Measurements from ENCODE around the gene ELMO1.
A peak's percentile ranks its signal among the peaks of the same experiment; 100 is the strongest.

The ELMO1 gene

GRCh38 chr7:37208528-37208927, 240.1 kb downstream of the ELMO1 start:
- Mint-ChIP-seq H3K27me3 (no peaks in the 10 kb centered on the region), H3K27ac (peak overlapping the region; percentile 55), H3K4me1 (peaks cover 35% of the 10 kb centered on the region), H3K4me3 (no peak overlapping the region), H3K9me3 (no peaks in the 10 kb centered on the region), H3K36me3 (peaks cover 66% of the 10 kb centered on the region)
- peak; percentile 73 for ATAC-seq

DNA sequence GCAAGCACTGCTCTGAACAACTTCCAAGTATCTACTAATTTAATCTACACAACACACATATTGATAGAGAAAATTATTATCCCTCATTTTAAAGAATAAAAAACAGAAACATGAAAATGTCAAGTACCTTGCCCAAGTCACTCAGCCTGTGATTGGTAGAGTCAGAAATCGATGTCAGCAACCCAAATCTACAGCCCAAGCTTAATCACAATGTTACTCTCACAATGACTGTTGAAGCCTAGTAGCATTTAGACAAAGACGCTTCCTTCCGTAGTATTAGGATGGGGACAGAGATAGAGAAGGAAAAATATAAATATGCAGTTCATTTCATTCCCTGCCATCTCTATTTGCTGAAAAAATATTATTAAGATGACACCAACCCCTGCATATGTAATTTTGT, 242.5 kb downstream of the ELMO1 start:
- Mint-ChIP-seq H3K27me3 (no peaks in the 10 kb centered on the region), H3K27ac (peak overlapping the region; percentile 55), H3K36me3 (peaks cover 55% of the 10 kb centered on the region), H3K4me3 (no peak overlapping the region), H3K9me3 (no peaks in the 10 kb centered on the region), H3K4me1 (peaks cover 25% of the 10 kb centered on the region)
- no peak for ATAC-seq

GRCh38 chr7:37205451-37205850, 243.2 kb downstream of the ELMO1 start:
- no peak for ATAC-seq
- no peak overlapping the region for H3K4me3 Mint-ChIP-seq
- H3K36me3 Mint-ChIP-seq: peaks cover 52% of the 10 kb centered on the region
- peak overlapping the region; percentile 55 for H3K27ac Mint-ChIP-seq
- H3K9me3 Mint-ChIP-seq: no peaks in the 10 kb centered on the region
- no peaks in the 10 kb centered on the region for H3K27me3 Mint-ChIP-seq
- H3K4me1 Mint-ChIP-seq: peaks cover 33% of the 10 kb centered on the region

GRCh38 chr7:37201876-37202198, 246.8 kb downstream of the ELMO1 start:
- no peak overlapping the region for H3K4me3 Mint-ChIP-seq
- peaks cover 55% of the 10 kb centered on the region for H3K36me3 Mint-ChIP-seq
- H3K27me3 Mint-ChIP-seq: no peaks in the 10 kb centered on the region
- H3K27ac Mint-ChIP-seq: no peak overlapping the region
- no peak for ATAC-seq
- peaks cover 31% of the 10 kb centered on the region for H3K4me1 Mint-ChIP-seq
- no peaks in the 10 kb centered on the region for H3K9me3 Mint-ChIP-seq

- peaks cover 31% of the 10 kb centered on the region for H3K4me1 Mint-ChIP-seq
- H3K36me3 Mint-ChIP-seq: peaks cover 53% of the 10 kb centered on the region
- peak; percentile 66 for ATAC-seq
- no peaks in the 10 kb centered on the region for H3K9me3 Mint-ChIP-seq
- no peak overlapping the region for H3K4me3 Mint-ChIP-seq
- no peaks in the 10 kb centered on the region for H3K27me3 Mint-ChIP-seq
- no peak overlapping the region for H3K27ac Mint-ChIP-seq
Measured at GRCh38 chr7:37201003-37201875, 247.4 kb downstream of the ELMO1 start.

DNA sequence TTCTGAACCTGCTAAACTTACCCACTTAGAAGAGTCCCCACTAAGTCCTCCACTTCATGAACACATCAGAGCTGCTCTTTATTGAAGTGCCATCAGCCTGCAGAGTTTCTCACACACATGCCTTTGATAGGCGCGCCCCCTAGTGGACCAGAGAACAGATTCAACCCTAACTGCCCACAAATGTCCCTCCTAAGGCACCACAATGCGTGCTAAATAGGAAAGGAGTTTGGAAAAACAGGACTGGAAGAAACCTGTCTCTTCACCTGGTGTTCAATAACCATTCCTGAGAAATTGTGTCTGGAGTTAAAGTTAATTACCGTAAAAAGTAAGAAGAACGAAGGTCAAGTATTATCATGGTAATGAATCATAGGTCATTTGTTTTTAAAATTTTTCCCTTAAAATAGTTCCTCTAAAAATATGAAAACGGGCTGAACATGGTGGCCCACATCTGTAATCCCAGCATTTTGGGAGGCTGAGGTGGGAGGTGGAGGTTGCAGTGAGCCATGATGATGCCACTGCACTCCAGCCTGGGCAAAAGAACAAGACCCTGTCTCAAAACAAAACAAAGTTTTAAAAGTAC, 249.7 kb downstream of the ELMO1 start:
- H3K9me3 Mint-ChIP-seq: no peaks in the 10 kb centered on the region
- ATAC-seq: no peak
- H3K4me3 Mint-ChIP-seq: no peak overlapping the region
- H3K4me1 Mint-ChIP-seq: peaks cover 31% of the 10 kb centered on the region
- H3K36me3 Mint-ChIP-seq: peaks cover 53% of the 10 kb centered on the region
- no peaks in the 10 kb centered on the region for H3K27me3 Mint-ChIP-seq
- no peak overlapping the region for H3K27ac Mint-ChIP-seq

DNA sequence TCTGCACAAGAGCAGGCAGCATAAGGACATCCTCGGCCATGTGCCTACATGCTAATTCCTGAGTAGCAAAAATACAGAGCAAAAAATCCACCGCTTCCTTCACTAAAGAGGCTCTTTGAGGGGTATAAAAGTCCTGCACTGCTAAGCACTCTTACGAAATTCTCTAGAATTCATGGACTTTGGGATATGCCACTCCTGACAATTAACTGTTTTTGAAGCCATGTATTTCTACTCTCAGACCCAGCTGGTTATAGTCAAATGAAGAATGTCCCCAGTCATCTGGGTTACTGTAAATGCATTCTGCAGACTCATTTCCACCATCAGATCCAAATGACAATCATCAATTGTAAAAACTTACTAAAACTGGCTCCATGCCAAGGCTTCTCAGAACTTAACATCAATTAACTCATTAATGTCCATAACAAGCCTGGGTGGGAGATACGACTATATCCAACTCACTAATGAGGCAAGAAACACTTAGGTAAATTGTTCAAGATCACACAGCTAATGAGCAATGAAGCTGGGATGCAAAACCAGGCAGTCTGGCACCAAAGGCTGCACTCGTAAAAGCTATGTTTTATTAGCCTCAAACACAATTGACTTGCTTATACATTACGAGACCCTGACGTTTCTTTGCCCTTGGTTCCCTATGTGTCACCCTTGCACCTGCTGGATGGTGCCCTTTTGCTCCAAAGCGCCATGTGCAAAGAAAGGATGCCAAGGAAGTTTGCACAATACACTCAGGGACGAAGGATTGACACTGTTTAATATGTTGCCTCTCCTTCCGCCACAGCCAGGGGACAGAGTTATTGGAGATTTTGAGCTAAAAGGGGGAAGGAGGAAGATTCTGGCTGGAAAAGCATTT, 250.4 kb downstream of the ELMO1 start:
- no peak for ATAC-seq
- H3K4me3 Mint-ChIP-seq: no peak overlapping the region
- H3K36me3 Mint-ChIP-seq: peaks cover 53% of the 10 kb centered on the region
- peaks cover 32% of the 10 kb centered on the region for H3K4me1 Mint-ChIP-seq
- no peaks in the 10 kb centered on the region for H3K27me3 Mint-ChIP-seq
- H3K27ac Mint-ChIP-seq: no peak overlapping the region
- no peaks in the 10 kb centered on the region for H3K9me3 Mint-ChIP-seq

DNA sequence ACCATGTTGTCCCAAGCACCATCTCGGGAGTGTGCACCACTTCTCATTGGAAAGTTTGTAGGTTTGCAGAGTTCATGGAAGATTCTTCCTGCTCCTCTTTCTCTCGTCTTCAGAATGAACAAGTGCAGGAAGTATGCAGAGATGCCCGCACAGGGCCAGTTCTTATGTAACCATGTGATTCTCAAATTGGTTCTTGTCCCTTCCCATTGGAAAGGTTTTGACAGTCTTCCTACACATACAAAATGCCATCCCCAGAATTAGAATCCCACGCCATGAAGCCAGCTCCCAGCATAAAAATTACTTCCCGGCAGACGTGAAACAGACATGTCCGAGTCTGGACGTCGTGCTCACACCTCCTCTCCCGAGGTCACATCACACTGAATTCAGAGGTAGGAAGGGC, 251.6 kb downstream of the ELMO1 start:
- Mint-ChIP-seq H3K9me3 (no peaks in the 10 kb centered on the region), H3K4me3 (no peak overlapping the region), H3K36me3 (peaks cover 50% of the 10 kb centered on the region), H3K27me3 (no peaks in the 10 kb centered on the region), H3K4me1 (peaks cover 32% of the 10 kb centered on the region), H3K27ac (no peak overlapping the region)
- ATAC-seq: no peak

DNA sequence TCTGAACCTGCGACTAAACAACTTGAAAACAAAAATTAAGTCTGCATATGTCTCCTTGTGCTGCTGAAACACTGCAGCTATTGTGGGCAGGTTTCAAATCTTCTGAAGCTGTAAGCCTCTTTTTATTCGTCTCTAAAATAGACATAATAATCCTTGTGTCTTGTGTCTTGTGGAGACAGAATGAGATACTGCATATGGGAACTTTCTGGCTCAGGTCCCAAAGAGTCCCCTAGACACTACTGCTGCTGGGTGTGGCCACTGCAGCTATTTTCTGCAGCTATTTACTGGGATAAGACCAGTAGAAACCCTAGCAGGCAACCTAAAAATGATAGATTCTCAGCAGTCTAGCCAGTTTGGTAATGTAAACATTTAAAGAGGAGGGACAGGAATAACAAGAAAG, 252.0 kb downstream of the ELMO1 start:
- H3K4me1 Mint-ChIP-seq: peaks cover 31% of the 10 kb centered on the region
- no peaks in the 10 kb centered on the region for H3K9me3 Mint-ChIP-seq
- H3K36me3 Mint-ChIP-seq: peaks cover 53% of the 10 kb centered on the region
- H3K27me3 Mint-ChIP-seq: no peaks in the 10 kb centered on the region
- no peak overlapping the region for H3K27ac Mint-ChIP-seq
- ATAC-seq: no peak
- no peak overlapping the region for H3K4me3 Mint-ChIP-seq

GRCh38 chr7:37195388-37195787, 253.3 kb downstream of the ELMO1 start:
- H3K4me1 Mint-ChIP-seq: peaks cover 19% of the 10 kb centered on the region
- H3K36me3 Mint-ChIP-seq: peaks cover 49% of the 10 kb centered on the region
- H3K27me3 Mint-ChIP-seq: no peaks in the 10 kb centered on the region
- no peak for ATAC-seq
- no peaks in the 10 kb centered on the region for H3K9me3 Mint-ChIP-seq
- H3K4me3 Mint-ChIP-seq: no peak overlapping the region
- no peak overlapping the region for H3K27ac Mint-ChIP-seq

- H3K36me3 Mint-ChIP-seq: peaks cover 49% of the 10 kb centered on the region
- H3K4me3 Mint-ChIP-seq: no peak overlapping the region
- H3K9me3 Mint-ChIP-seq: no peaks in the 10 kb centered on the region
- no peaks in the 10 kb centered on the region for H3K27me3 Mint-ChIP-seq
- no peak overlapping the region for H3K27ac Mint-ChIP-seq
- peaks cover 14% of the 10 kb centered on the region for H3K4me1 Mint-ChIP-seq
- no peak for ATAC-seq
Measured at GRCh38 chr7:37194943-37195342, 253.7 kb downstream of the ELMO1 start.

DNA sequence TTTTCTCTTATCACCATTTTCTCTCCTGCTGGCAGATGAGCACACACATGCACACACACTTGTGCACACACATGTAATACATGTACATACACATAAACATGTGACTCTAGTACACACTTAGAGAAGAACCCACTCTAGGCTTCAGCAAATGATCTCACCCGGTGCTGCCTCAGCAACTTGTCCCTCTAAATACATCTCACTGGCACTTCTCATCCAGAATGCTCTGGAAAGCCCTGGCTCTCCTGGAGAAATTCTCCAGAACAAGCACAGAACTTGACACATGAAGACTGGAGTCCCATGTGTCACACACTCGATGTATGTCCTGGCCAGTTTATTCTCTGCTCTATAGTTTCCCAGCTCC, 254.9 kb downstream of the ELMO1 start:
- no peak for ATAC-seq
- Mint-ChIP-seq H3K27ac (no peak overlapping the region), H3K9me3 (no peaks in the 10 kb centered on the region), H3K27me3 (no peaks in the 10 kb centered on the region), H3K36me3 (peaks cover 55% of the 10 kb centered on the region), H3K4me1 (peaks cover 7% of the 10 kb centered on the region), H3K4me3 (no peak overlapping the region)

- peaks cover 55% of the 10 kb centered on the region for H3K36me3 Mint-ChIP-seq
- no peak for ATAC-seq
- no peak overlapping the region for H3K27ac Mint-ChIP-seq
- peaks cover 7% of the 10 kb centered on the region for H3K4me1 Mint-ChIP-seq
- H3K9me3 Mint-ChIP-seq: no peaks in the 10 kb centered on the region
- no peak overlapping the region for H3K4me3 Mint-ChIP-seq
- no peaks in the 10 kb centered on the region for H3K27me3 Mint-ChIP-seq
Measured at GRCh38 chr7:37193087-37193774, 255.4 kb downstream of the ELMO1 start.

GRCh38 chr7:37191797-37192196, 256.9 kb downstream of the ELMO1 start:
- Mint-ChIP-seq H3K9me3 (no peaks in the 10 kb centered on the region), H3K27ac (no peak overlapping the region), H3K36me3 (peaks cover 49% of the 10 kb centered on the region), H3K27me3 (no peaks in the 10 kb centered on the region), H3K4me1 (peaks cover 11% of the 10 kb centered on the region), H3K4me3 (no peak overlapping the region)
- ATAC-seq: no peak

- Mint-ChIP-seq H3K27ac (no peak overlapping the region), H3K9me3 (no peaks in the 10 kb centered on the region), H3K27me3 (no peaks in the 10 kb centered on the region), H3K4me1 (peaks cover 6% of the 10 kb centered on the region), H3K4me3 (no peak overlapping the region), H3K36me3 (peaks cover 19% of the 10 kb centered on the region)
- no peak for ATAC-seq
Measured at GRCh38 chr7:37187179-37187578, 261.5 kb downstream of the ELMO1 start.

Data from stimulated activated memory B cell treated with anti-CD40 and anti-IgM and Interleukin-4, amounts not matched to agents 10 μg/mL and 1 μg/mL and 100 μg/mL, for 72 hours (primary cell).